Esophagus squamous epithelium (tissue), 5 donors: ENCODE results near the gene DCTN4. TPM values are rescaled to one million over a fixed set of nuclear protein-coding genes. Genes with fewer than 3 reads are reported as not detected.

ENCODE experiments used
- DNase-seq: peaks from one replicate; lab custom pipeline; 2025; lab: John Stamatoyannopoulos, UW
- H3K27ac ChIP-seq, 4 donors: fragments of 200-600 bp; sonication (generic); one replicate each; pipeline ENCODE4 v1.5.1; 2016 to 2019; ENCODE audit warnings: mild to moderate bottlenecking in 1 of 4
- H3K27me3 ChIP-seq, 4 donors: fragments of 200-600 bp; sonication (generic); 1 replicate in 3 of 4; 2 replicates in 1 of 4; pipeline versions ENCODE4 v1.5.1 to v1.6.0; 2017 to 2021; ENCODE audit warnings: antibody characterized with exemption in 1 of 4
- H3K36me3 ChIP-seq, 3 donors: fragments of 200-600 bp; sonication (generic); one replicate each; pipeline ENCODE4 v1.5.1; 2016 to 2019
- H3K4me1 ChIP-seq, 3 donors: fragments of 200-600 bp; sonication (generic); one replicate each; pipeline ENCODE4 v1.5.1; 2017 to 2019
- H3K4me3 ChIP-seq, 4 donors: fragments of 200-600 bp; sonication (generic); 1 replicate in 3 of 4; 2 replicates in 1 of 4; pipeline ENCODE4 v1.5.1; 2016 to 2019; ENCODE audit warnings: mild to moderate bottlenecking in 2 of 4, moderate library complexity in 1 of 4
- H3K9me3 ChIP-seq, 3 donors: fragments of 200-600 bp; sonication (generic); one replicate each; pipeline ENCODE4 v1.5.1; 2016 to 2019
- POLR2A ChIP-seq, 4 donors: fragments of 450-650 bp; IDR thresholded peaks; one replicate each; pipeline ENCODE4 v1.6.1; 2017; ENCODE audit warnings: antibody characterized with exemption in 4 of 4, mild to moderate bottlenecking in 4 of 4, moderate library complexity in 3 of 4
- WGBS, 2 donors: methylation state at CpG; one replicate each; pipeline ENCODE4 v1.1.5; 2018; 5-methylcytosine and 5-hydroxymethylcytosine counted together
- intact Hi-C: fragments of 100-400 bp; cut with DNase I; formaldehyde crosslinking; loops from one replicate; pipeline ENCODE4 v1.15.0; 2022
- total RNA-seq, 4 donors: library from RNA; depleted of rRNA; stranded (reverse); fragments of >200 nt; gene quantifications; one replicate each; pipeline ENCODE4 v1.1.0, GENCODE V29; 2016
- TF ChIP-seq, protein P1 (sequence below), 6 experiments: fragments of 450-650 bp in 4 of 6; fragments of 200-600 bp in 2 of 6; sonication (generic) in 2 of 6; IDR thresholded peaks; one replicate each; pipeline ENCODE4 v1.5.1; 2016 to 2019; ENCODE audit warnings: antibody characterized with exemption in 6 of 6, mild to moderate bottlenecking in 4 of 6, moderate library complexity in 4 of 6
- donor health status: DM: yes; HTN: yes; CAD: no.

Gene DCTN4
- total RNA-seq, 4 donors from 2014 or later, result 31.8 to 50.2 (median 36.8) TPM

DNA sequence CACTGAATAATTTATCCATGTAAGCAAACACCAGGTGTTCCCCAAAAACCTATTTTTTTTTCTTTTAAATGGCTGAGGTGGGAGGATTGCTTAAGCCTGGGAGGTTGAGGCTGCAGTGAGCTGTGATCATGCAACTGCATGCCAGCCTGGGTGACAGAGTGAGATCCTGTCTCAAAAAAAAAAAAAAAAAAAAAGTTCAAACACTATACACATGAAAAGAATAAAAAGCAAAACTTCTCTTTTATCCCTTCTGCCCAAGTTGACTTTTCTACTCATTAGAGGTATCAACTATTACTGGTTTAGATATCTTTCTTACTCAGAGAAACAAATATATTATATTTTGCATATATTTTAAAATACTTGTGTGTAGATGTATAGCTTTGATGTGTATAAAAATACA is 17.8 kb downstream of the DCTN4 start:
- intact Hi-C loops, result no loop called here

DNA sequence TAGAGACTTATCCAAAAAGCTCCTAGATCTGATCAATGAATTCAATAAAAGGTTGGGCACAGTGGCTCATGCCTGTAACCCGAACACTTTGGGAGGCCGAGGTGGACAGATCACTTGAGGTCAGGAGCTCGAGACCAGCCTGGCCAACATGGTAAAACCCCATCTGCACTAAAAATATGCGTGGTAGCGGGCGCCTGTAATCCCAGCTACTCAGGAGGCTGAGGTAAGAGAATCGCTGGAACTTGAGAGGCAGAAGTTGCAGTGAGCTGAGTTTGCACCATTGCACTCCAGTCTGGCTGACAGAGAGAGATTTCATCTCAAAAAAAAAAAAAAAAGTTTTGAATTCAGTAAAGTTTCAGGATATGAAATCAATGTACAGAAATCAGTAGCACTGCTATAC is 20.0 kb downstream of the DCTN4 start:
- H3K4me1 ChIP-seq, result peaks cover 0 to 7% (median 0%) of the 10 kb centered on the region in 3 donors
- peaks cover 0 to 87% (median 0%) of the 10 kb centered on the region in 3 donors for H3K36me3 ChIP-seq
- no peak for DNase-seq
- H3K27ac ChIP-seq, result no peak overlapping the region
- no peak for TF ChIP-seq POLR2A (IDR thresholded peaks at IDR 0.05)
- TF ChIP-seq, protein P1, sequence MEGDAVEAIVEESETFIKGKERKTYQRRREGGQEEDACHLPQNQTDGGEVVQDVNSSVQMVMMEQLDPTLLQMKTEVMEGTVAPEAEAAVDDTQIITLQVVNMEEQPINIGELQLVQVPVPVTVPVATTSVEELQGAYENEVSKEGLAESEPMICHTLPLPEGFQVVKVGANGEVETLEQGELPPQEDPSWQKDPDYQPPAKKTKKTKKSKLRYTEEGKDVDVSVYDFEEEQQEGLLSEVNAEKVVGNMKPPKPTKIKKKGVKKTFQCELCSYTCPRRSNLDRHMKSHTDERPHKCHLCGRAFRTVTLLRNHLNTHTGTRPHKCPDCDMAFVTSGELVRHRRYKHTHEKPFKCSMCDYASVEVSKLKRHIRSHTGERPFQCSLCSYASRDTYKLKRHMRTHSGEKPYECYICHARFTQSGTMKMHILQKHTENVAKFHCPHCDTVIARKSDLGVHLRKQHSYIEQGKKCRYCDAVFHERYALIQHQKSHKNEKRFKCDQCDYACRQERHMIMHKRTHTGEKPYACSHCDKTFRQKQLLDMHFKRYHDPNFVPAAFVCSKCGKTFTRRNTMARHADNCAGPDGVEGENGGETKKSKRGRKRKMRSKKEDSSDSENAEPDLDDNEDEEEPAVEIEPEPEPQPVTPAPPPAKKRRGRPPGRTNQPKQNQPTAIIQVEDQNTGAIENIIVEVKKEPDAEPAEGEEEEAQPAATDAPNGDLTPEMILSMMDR (IDR thresholded peaks at IDR 0.05), result no peak
- H3K9me3 ChIP-seq, result peaks cover 0 to 5% (median 0%) of the 10 kb centered on the region in 3 donors
- H3K4me3 ChIP-seq, result no peak overlapping the region
- H3K27me3 ChIP-seq, result no peaks in the 10 kb centered on the region
- intact Hi-C loops, result no loop called here
- 93 to 95% methylated on average over 6 to 7 of the region's 7 CpGs for WGBS, 2 donors

More for the DNA sequence above, 17.8 kb downstream of the DCTN4 start:
- TF ChIP-seq, protein P1 (IDR thresholded peaks at IDR 0.05), result no peak
- no peak for TF ChIP-seq POLR2A (IDR thresholded peaks at IDR 0.05)
- Histone ChIP-seq H3K4me3 (no peak overlapping the region), H3K9me3 (peaks cover 0 to 5% (median 0%) of the 10 kb centered on the region in 3 donors), H3K27me3 (no peaks in the 10 kb centered on the region), H3K4me1 (peaks cover 0 to 7% (median 0%) of the 10 kb centered on the region in 3 donors), H3K36me3 (peaks cover 0 to 67% (median 0%) of the 10 kb centered on the region in 3 donors), H3K27ac (no peak overlapping the region)
- no peak for DNase-seq

DNA sequence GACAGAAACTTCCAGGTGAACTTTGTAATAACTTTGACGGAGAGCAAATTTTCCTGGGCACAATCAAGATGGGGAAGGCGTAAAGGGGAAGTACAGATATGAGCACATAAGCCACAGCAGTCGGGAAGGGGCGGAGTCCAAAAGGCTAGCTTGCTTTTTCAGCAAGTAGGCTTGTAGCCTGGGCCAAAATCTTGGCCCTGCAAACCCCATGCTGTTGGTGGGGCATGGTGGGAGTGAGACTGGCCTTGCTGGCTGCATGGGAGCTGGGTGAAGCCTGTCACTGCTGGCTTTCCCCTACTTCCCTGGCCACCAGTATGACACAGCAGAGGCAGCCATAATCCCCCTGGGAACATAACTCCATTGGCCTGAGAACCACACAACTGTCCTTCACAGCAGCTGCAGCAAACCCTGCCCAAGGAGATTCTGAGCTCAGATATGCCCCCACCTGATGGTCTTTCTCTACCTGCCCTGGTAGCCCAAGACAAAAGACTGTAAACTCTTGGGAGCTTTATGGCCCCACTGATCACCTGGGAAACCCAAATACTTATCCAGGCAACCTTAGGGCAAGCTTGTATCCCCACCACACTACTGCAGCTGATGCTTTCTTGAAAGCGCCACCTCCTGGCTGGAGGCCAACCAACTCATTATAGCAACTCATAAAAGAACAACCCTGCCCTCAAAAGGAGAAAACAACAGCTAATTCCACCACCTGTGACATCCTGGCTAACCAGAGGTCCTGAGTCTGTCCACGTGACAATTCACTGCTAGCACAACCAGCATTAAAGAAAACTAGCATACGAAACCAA is 24.0 kb downstream of the DCTN4 start:
- peak overlapping the region in 2 of 4 donors; percentile 31 to 56 for H3K27ac ChIP-seq
- peaks cover 4 to 90% (median 14%) of the 10 kb centered on the region in 3 donors for H3K36me3 ChIP-seq
- no peak overlapping the region for H3K4me3 ChIP-seq

DNA sequence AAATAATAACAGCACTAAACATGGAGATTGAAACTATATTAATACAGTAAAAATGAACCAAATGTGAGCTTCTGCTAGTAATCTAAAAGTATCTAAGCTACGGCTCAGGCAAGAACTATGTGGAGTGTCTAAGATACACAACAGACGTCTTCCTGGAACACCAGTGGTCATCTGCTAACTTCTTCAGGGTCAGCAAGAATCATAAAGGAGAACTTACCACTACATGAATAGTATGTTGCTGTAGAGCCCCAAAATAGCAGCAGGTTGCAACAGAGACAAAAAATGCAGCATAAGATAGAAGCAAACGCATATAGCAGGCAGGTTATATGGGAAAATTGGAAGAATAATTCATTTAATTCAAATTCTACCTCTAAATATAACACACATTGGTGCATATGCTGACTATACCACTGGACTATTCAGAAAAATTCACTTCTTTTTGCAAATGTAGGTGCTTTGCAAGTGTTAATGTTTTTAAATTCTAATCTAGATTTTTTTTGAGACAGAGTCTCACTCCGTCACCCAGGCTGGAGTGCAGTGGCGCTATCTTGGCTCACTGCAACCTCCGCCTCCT is 27.1 kb downstream of the DCTN4 start:
- no peak overlapping the region for H3K4me3 ChIP-seq
- no peaks in the 10 kb centered on the region for H3K27me3 ChIP-seq
- H3K4me1 ChIP-seq, result no peaks in the 10 kb centered on the region
- intact Hi-C loops, result no loop called here
- WGBS, 2 donors, result 88 to 95% methylated on average over 6 of the region's 6 CpGs
- H3K9me3 ChIP-seq, result peaks cover 0 to 5% (median 0%) of the 10 kb centered on the region in 3 donors
- TF ChIP-seq, protein P1 (IDR thresholded peaks at IDR 0.05), result no peak
- TF ChIP-seq POLR2A (IDR thresholded peaks at IDR 0.05), result no peak
- H3K36me3 ChIP-seq, result peaks cover 4 to 99% (median 21%) of the 10 kb centered on the region in 3 donors
- H3K27ac ChIP-seq, result peak overlapping the region in 1 of 4 donors; percentile 23
- no peak for DNase-seq

More for the DNA sequence above, 24.0 kb downstream of the DCTN4 start:
- no peak for DNase-seq
- intact Hi-C loops, result no loop called here
- 91 to 96% methylated on average over 4 to 5 of the region's 7 CpGs for WGBS, 2 donors
- Histone ChIP-seq H3K4me1 (no peaks in the 10 kb centered on the region), H3K9me3 (peaks cover 0 to 5% (median 0%) of the 10 kb centered on the region in 3 donors), H3K27me3 (no peaks in the 10 kb centered on the region)
- TF ChIP-seq, protein P1 (IDR thresholded peaks at IDR 0.05), result no peak
- TF ChIP-seq POLR2A (IDR thresholded peaks at IDR 0.05), result no peak

DNA sequence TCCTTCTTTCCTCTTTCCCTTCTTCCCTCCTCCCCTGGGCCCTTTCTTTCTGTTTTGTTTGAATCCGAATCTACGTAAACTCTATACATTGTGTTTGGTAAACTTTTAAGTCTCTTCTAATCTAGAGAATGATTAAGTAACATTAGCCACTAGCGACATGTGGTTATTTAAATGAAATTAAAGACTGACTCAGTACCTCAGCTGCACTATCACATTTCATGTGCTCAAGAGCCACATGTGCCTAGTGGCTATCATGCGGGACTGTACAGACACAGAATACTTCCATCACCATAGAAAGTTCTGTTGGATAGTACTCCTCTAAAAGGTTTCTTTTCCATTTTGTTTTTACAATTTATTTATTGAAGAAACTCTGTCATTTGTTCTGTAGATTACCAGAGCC is 29.0 kb downstream of the DCTN4 start:
- Histone ChIP-seq H3K36me3 (peaks cover 4 to 98% (median 21%) of the 10 kb centered on the region in 3 donors), H3K4me3 (no peak overlapping the region)

More for the DNA sequence above, 29.0 kb downstream of the DCTN4 start:
- intact Hi-C loops, result no loop called here
- Histone ChIP-seq H3K27me3 (no peaks in the 10 kb centered on the region), H3K27ac (no peak overlapping the region), H3K4me1 (no peaks in the 10 kb centered on the region), H3K9me3 (no peaks in the 10 kb centered on the region)
- DNase-seq, result no peak
- WGBS, 2 donors, result 93 to 95% methylated on average over 4 of the region's 4 CpGs
- TF ChIP-seq, protein P1 (IDR thresholded peaks at IDR 0.05), result no peak
- TF ChIP-seq POLR2A (IDR thresholded peaks at IDR 0.05), result no peak
